MG63 (cell line): Measurements from ENCODE around the gene SAYSD1. TPM values are rescaled to one million over a fixed set of nuclear protein-coding genes. Genes with fewer than 3 reads are reported as not detected.
A peak's percentile ranks its signal among the peaks of the same experiment; 100 is the strongest.

Source experiments
- DNase-seq: peaks from one replicate; pipeline ENCODE4 v3.0.0-alpha.2; 2020
- H3K27me3 ChIP-seq: fragments of 250-450 bp; sonication (Bioruptor Pico); 2 replicates; pipeline ENCODE4 v1.5.1; 2020; ENCODE audit warnings: mild to moderate bottlenecking, moderate library complexity
- H3K36me3 ChIP-seq: fragments of 250-450 bp; sonication (Bioruptor Pico); 2 replicates; pipeline ENCODE4 v1.5.1; 2020; ENCODE audit warnings: mild to moderate bottlenecking, moderate library complexity
- H3K4me3 ChIP-seq: fragments of 250-450 bp; sonication (Bioruptor Pico); 2 replicates; pipeline ENCODE4 v1.5.1; 2020; ENCODE audit warnings: mild to moderate bottlenecking, moderate library complexity
- H3K9me3 ChIP-seq: fragments of 250-450 bp; sonication (Bioruptor Pico); 2 replicates; pipeline ENCODE4 v1.5.1; 2020; ENCODE audit warnings: mild to moderate bottlenecking, moderate library complexity
- total RNA-seq: library from RNA; depleted of rRNA; stranded (reverse); fragments of >200 nt; shearing (Covaris generic); gene quantifications from 2 replicates; pipeline ENCODE4 v1.2.3, GENCODE V29; 2014; ENCODE audit warnings: low replicate concordance

The SAYSD1 gene
- total RNA-seq, 1 experiment from 2014 or later: 57.2 TPM

GRCh38 chr6:39075010-39075686, 39.8 kb downstream of the SAYSD1 start:
- no peak for DNase-seq
- Histone ChIP-seq H3K9me3 (no peaks in the 10 kb centered on the region), H3K27me3 (peaks cover 14% of the 10 kb centered on the region), H3K4me3 (no peak overlapping the region), H3K36me3 (no peaks in the 10 kb centered on the region)

- H3K27me3 ChIP-seq: peaks cover 14% of the 10 kb centered on the region
- DNase-seq: no peak
- no peaks in the 10 kb centered on the region for H3K9me3 ChIP-seq
- H3K4me3 ChIP-seq: no peak overlapping the region
- H3K36me3 ChIP-seq: no peaks in the 10 kb centered on the region
Measured at GRCh38 chr6:39074486-39074885, 40.5 kb downstream of the SAYSD1 start.

- no peak for DNase-seq
- H3K9me3 ChIP-seq: no peaks in the 10 kb centered on the region
- peaks cover 17% of the 10 kb centered on the region for H3K27me3 ChIP-seq
- no peaks in the 10 kb centered on the region for H3K36me3 ChIP-seq
- H3K4me3 ChIP-seq: no peak overlapping the region
Measured at GRCh38 chr6:39073471-39074355, 41.3 kb downstream of the SAYSD1 start.

- DNase-seq: no peak
- H3K36me3 ChIP-seq: no peaks in the 10 kb centered on the region
- no peak overlapping the region for H3K4me3 ChIP-seq
- peaks cover 17% of the 10 kb centered on the region for H3K27me3 ChIP-seq
- H3K9me3 ChIP-seq: no peaks in the 10 kb centered on the region
Measured at GRCh38 chr6:39072830-39073229, 42.2 kb downstream of the SAYSD1 start.

GRCh38 chr6:39068391-39068790, 46.6 kb downstream of the SAYSD1 start:
- no peak for DNase-seq
- Histone ChIP-seq H3K9me3 (no peaks in the 10 kb centered on the region), H3K27me3 (peaks cover 28% of the 10 kb centered on the region), H3K36me3 (no peaks in the 10 kb centered on the region), H3K4me3 (no peak overlapping the region)

GRCh38 chr6:39065561-39065960, 49.4 kb downstream of the SAYSD1 start:
- H3K4me3 ChIP-seq: no peak overlapping the region
- no peak for DNase-seq
- no peaks in the 10 kb centered on the region for H3K9me3 ChIP-seq
- H3K27me3 ChIP-seq: peaks cover 20% of the 10 kb centered on the region
- no peaks in the 10 kb centered on the region for H3K36me3 ChIP-seq

GRCh38 chr6:39063526-39063925, 51.5 kb downstream of the SAYSD1 start:
- H3K4me3 ChIP-seq: no peak overlapping the region
- H3K36me3 ChIP-seq: no peaks in the 10 kb centered on the region
- peaks cover 17% of the 10 kb centered on the region for H3K27me3 ChIP-seq
- H3K9me3 ChIP-seq: no peaks in the 10 kb centered on the region
- no peak for DNase-seq

- no peak for DNase-seq
- no peaks in the 10 kb centered on the region for H3K36me3 ChIP-seq
- no peak overlapping the region for H3K4me3 ChIP-seq
- no peaks in the 10 kb centered on the region for H3K9me3 ChIP-seq
- H3K27me3 ChIP-seq: peaks cover 11% of the 10 kb centered on the region
Measured at GRCh38 chr6:39062014-39062740, 52.8 kb downstream of the SAYSD1 start.

GRCh38 chr6:39061588-39061987, 53.4 kb downstream of the SAYSD1 start:
- no peak overlapping the region for H3K4me3 ChIP-seq
- H3K9me3 ChIP-seq: no peaks in the 10 kb centered on the region
- no peak for DNase-seq
- peaks cover 11% of the 10 kb centered on the region for H3K27me3 ChIP-seq
- no peaks in the 10 kb centered on the region for H3K36me3 ChIP-seq

- Histone ChIP-seq H3K9me3 (no peaks in the 10 kb centered on the region), H3K4me3 (no peak overlapping the region), H3K27me3 (peaks cover 8% of the 10 kb centered on the region), H3K36me3 (no peaks in the 10 kb centered on the region)
- no peak for DNase-seq
Measured at GRCh38 chr6:39061182-39061581, 53.8 kb downstream of the SAYSD1 start.

GRCh38 chr6:39060467-39061160, 54.4 kb downstream of the SAYSD1 start:
- DNase-seq: no peak
- Histone ChIP-seq H3K4me3 (no peak overlapping the region), H3K36me3 (no peaks in the 10 kb centered on the region), H3K27me3 (peaks cover 6% of the 10 kb centered on the region), H3K9me3 (no peaks in the 10 kb centered on the region)

GRCh38 chr6:39059496-39060310, 55.3 kb downstream of the SAYSD1 start:
- peak; percentile 66 for DNase-seq
- Histone ChIP-seq H3K36me3 (no peaks in the 10 kb centered on the region), H3K27me3 (peaks cover 6% of the 10 kb centered on the region), H3K4me3 (no peak overlapping the region), H3K9me3 (no peaks in the 10 kb centered on the region)

GRCh38 chr6:39058471-39059147, 56.4 kb downstream of the SAYSD1 start:
- Histone ChIP-seq H3K9me3 (no peaks in the 10 kb centered on the region), H3K27me3 (peaks cover 6% of the 10 kb centered on the region), H3K36me3 (no peaks in the 10 kb centered on the region), H3K4me3 (no peak overlapping the region)
- DNase-seq: no peak

- no peaks in the 10 kb centered on the region; the same call in 1 of the 2 replicates for H3K27me3 ChIP-seq
- H3K4me3 ChIP-seq: no peak overlapping the region
- no peaks in the 10 kb centered on the region for H3K9me3 ChIP-seq
- no peaks in the 10 kb centered on the region for H3K36me3 ChIP-seq
- DNase-seq: no peak
Measured at GRCh38 chr6:39057251-39058155, 57.5 kb downstream of the SAYSD1 start.

GRCh38 chr6:39056681-39057080, 58.3 kb downstream of the SAYSD1 start:
- H3K9me3 ChIP-seq: no peaks in the 10 kb centered on the region
- no peaks in the 10 kb centered on the region for H3K36me3 ChIP-seq
- no peak overlapping the region for H3K4me3 ChIP-seq
- H3K27me3 ChIP-seq: no peaks in the 10 kb centered on the region
- DNase-seq: no peak
